Right hindlimb (tissue), 1 donor: ENCODE data around the gene RNASE11.
"Not testable (repeated sequence)": the region's sequence is repeated elsewhere in the genome, so short reads cannot be mapped to it uniquely, and the experiment has no call there.

Source experiments
- DNase-seq: peaks from one replicate; pipeline ENCODE4 v3.0.0-alpha.2; 2018

The RNASE11 gene

GRCh38 chr14:20587489-20588154 is at the start of gene RNASE11:
Gene RNASE11 (minus strand): TSS chr14:20588001.
- DNase-seq: no peak

GRCh38 chr14:20632831-20633691 is 45.3 kb upstream of the RNASE11 start:
- peak; percentile 55 for DNase-seq

- DNase-seq: no peak
Measured at GRCh38 chr14:20632448-20632830, 44.6 kb upstream of the RNASE11 start.

GRCh38 chr14:20631880-20632389 is 44.1 kb upstream of the RNASE11 start:
- DNase-seq: peak; percentile 65

GRCh38 chr14:20631023-20631879 is 43.5 kb upstream of the RNASE11 start:
- DNase-seq: peak; percentile 53

GRCh38 chr14:20630340-20631022 is 42.7 kb upstream of the RNASE11 start:
- no peak for DNase-seq

- DNase-seq: no peak
Measured at GRCh38 chr14:20628063-20628854, 40.5 kb upstream of the RNASE11 start.

- no peak for DNase-seq
Measured at GRCh38 chr14:20627346-20628027, 39.7 kb upstream of the RNASE11 start.

- DNase-seq: no peak
Measured at GRCh38 chr14:20626274-20626673, 38.5 kb upstream of the RNASE11 start.

- peak; percentile 29 for DNase-seq
Measured at GRCh38 chr14:20624495-20625070, 36.8 kb upstream of the RNASE11 start.

GRCh38 chr14:20623798-20624197 is 36.0 kb upstream of the RNASE11 start:
- no peak for DNase-seq

GRCh38 chr14:20622816-20623291 is 35.1 kb upstream of the RNASE11 start:
- DNase-seq: no peak

GRCh38 chr14:20620798-20621478 is 33.1 kb upstream of the RNASE11 start:
- DNase-seq: no peak

GRCh38 chr14:20619688-20620087 is 31.9 kb upstream of the RNASE11 start:
- not testable (repeated sequence) for DNase-seq

- no peak for DNase-seq
Measured at GRCh38 chr14:20618271-20618749, 30.5 kb upstream of the RNASE11 start.

GRCh38 chr14:20617138-20618003 is 29.6 kb upstream of the RNASE11 start:
- DNase-seq: no peak

- no peak for DNase-seq
Measured at GRCh38 chr14:20615996-20616395, 28.2 kb upstream of the RNASE11 start.

GRCh38 chr14:20614038-20614840 is 26.4 kb upstream of the RNASE11 start:
- peak; percentile 38 for DNase-seq
